Activated CD4-positive, alpha-beta memory T cell treated with anti-CD3 and anti-CD28 coated beads, Interleukin-2, amount 10 ng/mL, durations not matched to agents 7 days and 5 days (primary cell): ENCODE results near the gene CACNG6. TPM values are rescaled to one million over a fixed set of nuclear protein-coding genes. Genes with fewer than 3 reads are reported as not detected.
A peak's percentile ranks its signal among the peaks of the same experiment; 100 is the strongest.

Source experiments
- CTCF ChIA-PET: fragments of 350-600 bp; sonication (Branson Sonifier 250); formaldehyde crosslinking; loops from one replicate; lab custom pipeline; 2021; ENCODE audit warnings: antibody characterized with exemption, inconsistent platforms; lab: Charles Lee
- POLR2A ChIA-PET: fragments of 350-600 bp; sonication (Branson Sonifier 250); formaldehyde crosslinking; loops from one replicate; lab custom pipeline; 2021; ENCODE audit warnings: antibody characterized with exemption; lab: Charles Lee
- DNase-seq: peaks from one replicate; pipeline ENCODE4 v3.0.0-alpha.2; 2020
- H3K27ac Mint-ChIP-seq: one replicate; pipeline ENCODE4 v1.8.0; 2021; ENCODE audit warnings: mild to moderate bottlenecking, mixed read lengths
- H3K27me3 Mint-ChIP-seq: one replicate; pipeline ENCODE4 v1.8.0; 2021; ENCODE audit warnings: mixed read lengths
- H3K36me3 Mint-ChIP-seq: one replicate; pipeline ENCODE4 v1.8.0; 2021; ENCODE audit warnings: low read depth, mixed read lengths
- H3K4me1 Mint-ChIP-seq: one replicate; pipeline ENCODE4 v1.8.0; 2021; ENCODE audit warnings: mixed read lengths
- H3K4me3 Mint-ChIP-seq: one replicate; pipeline ENCODE4 v1.8.0; 2021; ENCODE audit warnings: mild to moderate bottlenecking, mixed read lengths
- H3K9me3 Mint-ChIP-seq: one replicate; pipeline ENCODE4 v1.8.0; 2021; ENCODE audit warnings: mixed read lengths
- total RNA-seq, 2 experiments: library from RNA; stranded (reverse); gene quantifications; one replicate each; pipeline ENCODE4 v1.2.3, GENCODE V29; 2021

CACNG6 gene
- total RNA-seq, 2 experiments from 2014 or later = not detected

DNA sequence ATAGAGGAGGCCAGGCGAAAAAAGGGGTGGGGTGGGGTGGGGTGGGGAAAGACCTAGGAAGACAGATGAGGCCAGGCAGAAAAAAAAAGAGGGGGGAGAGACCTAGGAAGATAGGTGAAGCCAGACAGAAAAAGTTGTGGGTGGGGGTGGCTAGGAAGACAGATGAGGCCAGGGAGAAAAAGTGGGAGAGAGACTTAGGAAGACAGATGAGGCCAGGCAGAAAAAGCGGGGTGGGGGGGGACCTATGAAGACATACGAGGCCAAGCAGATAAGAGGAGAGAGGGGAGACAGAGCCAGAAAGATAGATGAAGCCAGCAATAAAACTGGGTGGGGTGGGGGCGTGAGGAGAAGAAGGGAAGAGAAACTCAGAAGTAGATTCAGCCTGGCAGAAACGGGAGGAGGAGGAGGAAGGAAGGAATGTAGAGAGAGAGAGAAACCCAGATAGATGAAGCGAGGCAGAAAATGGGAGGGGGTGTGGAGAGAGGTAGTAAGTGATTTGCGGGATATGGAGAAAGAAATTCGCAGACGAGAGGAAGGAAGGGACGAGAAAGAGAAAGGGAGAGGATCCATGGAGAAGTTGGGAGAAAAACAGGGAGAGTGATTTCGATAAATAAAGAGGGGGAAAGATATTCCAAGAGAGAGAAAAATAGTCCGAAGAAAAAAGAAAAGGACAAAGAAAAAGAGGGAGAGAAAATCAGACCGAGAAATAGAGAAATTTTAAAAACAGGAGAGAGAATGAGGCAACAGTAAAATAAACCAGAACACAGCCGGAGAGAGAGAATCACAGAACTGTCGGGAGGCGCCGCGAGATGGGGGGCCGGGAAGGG, 12.2 kb upstream of the CACNG6 start:
- Mint-ChIP-seq H3K9me3 (peaks cover 6% of the 10 kb centered on the region), H3K4me3 (peak overlapping the region; percentile 44), H3K27ac (no peak overlapping the region), H3K36me3 (peaks cover 22% of the 10 kb centered on the region), H3K27me3 (peaks cover 42% of the 10 kb centered on the region), H3K4me1 (peaks cover 25% of the 10 kb centered on the region)
- DNase-seq = no peak
- ChIA-PET POLR2A (no interaction called here), CTCF (no interaction called here)

DNA sequence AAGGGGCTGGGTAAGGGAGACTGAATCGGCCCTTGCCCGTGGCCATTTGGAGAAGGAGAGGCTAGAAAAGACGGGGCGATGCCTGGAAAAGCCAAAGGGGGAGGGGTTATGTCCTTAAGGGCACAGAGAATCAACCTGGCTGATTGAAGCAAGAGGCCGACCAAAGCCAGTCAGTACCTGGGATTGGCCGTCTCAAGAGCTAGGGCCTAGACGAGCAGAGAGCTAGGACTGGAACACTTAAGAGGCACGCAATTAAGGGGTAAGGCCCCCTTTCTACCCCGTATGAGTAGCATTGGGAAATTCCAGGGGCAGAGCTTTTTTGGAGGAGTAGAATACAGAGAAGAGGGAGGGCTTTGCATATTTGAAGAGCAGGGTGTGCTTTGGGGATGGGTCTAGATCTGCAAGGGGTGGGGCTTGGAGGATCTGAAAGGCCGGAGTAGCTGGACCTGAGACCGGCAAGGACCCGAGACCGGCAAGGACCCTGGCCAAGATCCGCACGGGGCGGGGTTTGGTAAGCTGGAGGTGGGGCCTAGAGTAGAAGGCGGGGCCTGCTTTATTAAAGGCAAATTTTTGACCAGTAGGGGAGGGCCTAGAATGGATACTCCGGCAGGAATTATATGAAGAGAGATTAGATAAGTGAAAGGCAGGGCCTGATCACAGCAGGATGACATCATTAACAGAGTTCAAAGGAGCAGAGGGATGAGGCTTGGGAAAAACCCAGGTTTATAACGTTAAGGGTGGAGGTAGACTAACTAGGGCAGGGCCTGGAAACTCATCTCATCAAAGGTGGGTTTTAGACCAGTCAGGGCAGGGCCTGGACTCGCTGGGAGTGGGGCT, 10.7 kb upstream of the CACNG6 start:
- Mint-ChIP-seq H3K27me3 (peaks cover 42% of the 10 kb centered on the region), H3K4me1 (peaks cover 25% of the 10 kb centered on the region), H3K9me3 (peaks cover 6% of the 10 kb centered on the region), H3K36me3 (peaks cover 22% of the 10 kb centered on the region), H3K4me3 (no peak overlapping the region), H3K27ac (no peak overlapping the region)
- ChIA-PET CTCF (interaction anchor here (1.6 kb wide), 1 partner anchor 43 kb away, joined by 8 read pairs; no protein-coding TSS in a partner anchor), POLR2A (no interaction called here)
- DNase-seq = no peak

DNA sequence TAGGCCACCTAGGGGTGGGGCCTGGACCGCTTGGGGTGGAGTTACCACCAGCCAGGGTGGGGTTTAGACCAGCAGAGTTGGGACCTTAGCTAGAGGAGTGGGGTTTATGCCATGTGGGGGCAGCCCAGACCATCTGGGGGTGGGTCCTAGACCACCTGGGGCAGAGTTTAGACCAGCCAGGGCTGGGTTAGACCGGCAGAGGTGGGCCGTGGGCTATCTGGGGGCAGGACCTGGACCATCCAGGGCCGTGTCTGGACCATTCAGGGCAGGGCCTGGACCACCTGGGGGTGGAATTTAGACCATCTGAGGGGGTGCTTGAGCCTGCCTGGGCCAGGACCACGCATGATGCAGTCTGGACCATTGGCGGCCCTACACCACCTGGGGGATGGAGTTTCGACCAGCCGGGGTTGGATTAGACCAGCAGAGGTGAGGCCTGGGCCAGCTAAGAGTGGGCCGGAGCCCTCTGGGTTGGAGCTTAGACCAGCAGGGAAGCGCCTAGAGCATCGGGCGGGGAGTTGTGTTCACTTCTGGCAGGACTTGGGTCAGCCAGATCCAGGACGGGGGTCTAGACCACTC, 10.0 kb upstream of the CACNG6 start:
- DNase-seq = no peak
- peaks cover 42% of the 10 kb centered on the region for H3K27me3 Mint-ChIP-seq
- CTCF ChIA-PET = interaction anchor here (1.6 kb wide), 1 partner anchor 42 kb away, joined by 8 read pairs; no protein-coding TSS in a partner anchor
- POLR2A ChIA-PET = no interaction called here
- H3K36me3 Mint-ChIP-seq = peaks cover 22% of the 10 kb centered on the region
- peaks cover 6% of the 10 kb centered on the region for H3K9me3 Mint-ChIP-seq
- H3K4me3 Mint-ChIP-seq = peak overlapping the region; percentile 24
- no peak overlapping the region for H3K27ac Mint-ChIP-seq
- peaks cover 25% of the 10 kb centered on the region for H3K4me1 Mint-ChIP-seq

DNA sequence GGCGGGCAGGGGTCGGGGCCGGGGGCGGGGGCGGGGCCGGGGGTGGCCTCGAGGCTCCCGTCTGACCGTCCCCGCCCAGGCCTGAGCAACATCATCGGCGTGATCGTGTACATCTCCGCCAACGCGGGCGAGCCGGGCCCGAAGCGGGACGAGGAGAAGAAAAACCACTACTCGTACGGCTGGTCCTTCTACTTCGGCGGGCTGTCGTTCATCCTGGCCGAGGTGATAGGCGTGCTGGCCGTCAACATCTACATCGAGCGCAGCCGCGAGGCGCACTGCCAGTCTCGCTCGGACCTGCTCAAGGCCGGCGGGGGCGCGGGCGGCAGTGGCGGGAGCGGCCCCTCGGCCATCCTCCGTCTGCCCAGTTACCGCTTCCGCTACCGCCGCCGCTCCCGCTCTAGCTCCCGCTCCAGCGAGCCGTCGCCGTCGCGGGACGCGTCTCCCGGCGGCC, 9.4 kb upstream of the CACNG6 start:
- Mint-ChIP-seq H3K4me1 (peaks cover 25% of the 10 kb centered on the region), H3K9me3 (peaks cover 6% of the 10 kb centered on the region), H3K27me3 (peaks cover 39% of the 10 kb centered on the region), H3K4me3 (no peak overlapping the region), H3K36me3 (peaks cover 22% of the 10 kb centered on the region), H3K27ac (no peak overlapping the region)
- DNase-seq = no peak
- CTCF ChIA-PET = no interaction called here
- POLR2A ChIA-PET = no interaction called here

DNA sequence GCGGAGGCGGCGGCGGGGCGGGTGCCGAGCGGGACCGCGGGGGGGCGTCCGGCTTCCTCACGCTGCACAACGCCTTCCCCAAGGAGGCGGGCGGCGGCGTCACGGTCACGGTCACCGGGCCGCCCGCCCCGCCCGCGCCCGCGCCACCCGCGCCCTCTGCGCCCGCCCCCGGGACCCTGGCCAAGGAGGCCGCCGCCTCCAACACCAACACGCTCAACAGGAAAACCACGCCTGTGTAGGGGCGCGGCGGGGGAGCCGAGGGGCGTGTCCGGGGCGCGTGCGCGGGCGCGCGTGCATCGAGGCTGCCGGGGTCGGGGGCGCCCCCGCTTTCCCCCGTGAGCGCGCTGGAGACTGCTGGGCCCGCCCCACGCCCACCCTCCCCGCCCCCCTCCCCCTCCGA, 8.8 kb upstream of the CACNG6 start:
- no peak overlapping the region for H3K4me3 Mint-ChIP-seq
- DNase-seq = no peak

DNA sequence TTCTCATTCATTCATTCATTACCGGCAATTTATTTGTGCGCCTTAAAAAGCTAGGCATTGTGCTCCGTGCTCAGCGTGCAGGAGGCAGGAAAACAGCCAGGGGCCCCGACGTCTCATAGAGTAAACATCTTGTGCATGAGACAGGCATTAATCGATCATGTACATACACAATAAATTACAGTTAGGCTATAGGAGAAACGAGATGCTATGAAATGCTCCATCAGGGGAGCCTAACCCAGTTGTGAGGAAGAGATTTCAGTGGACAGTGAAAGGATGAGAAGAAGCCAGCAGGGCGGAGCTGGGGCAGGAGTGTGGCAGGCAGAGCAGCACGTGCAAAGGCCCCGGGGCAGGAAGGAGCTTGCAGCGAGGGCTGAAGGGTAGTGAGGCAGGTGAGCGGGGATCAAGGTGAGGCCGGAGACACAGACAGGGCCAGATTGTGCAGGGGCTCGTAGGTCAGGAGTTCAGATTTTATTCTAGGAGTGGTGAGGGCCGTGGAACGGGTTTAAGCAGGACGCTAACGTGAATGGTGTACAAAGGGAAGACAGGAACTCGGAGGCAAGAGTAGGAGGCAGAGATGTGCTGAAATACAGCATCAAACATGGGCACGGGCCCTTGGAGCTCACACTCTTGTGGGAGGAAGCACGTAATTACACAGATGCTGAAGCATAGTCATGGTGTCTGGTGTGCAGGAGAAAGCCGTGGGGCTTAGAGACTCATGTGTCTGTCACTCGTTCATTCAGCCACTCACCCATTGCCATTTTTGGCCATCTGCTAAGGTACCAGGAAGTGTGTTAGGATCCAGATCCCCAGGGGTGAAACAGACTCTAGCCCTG, 7.8 kb upstream of the CACNG6 start:
- H3K4me1 Mint-ChIP-seq = peaks cover 17% of the 10 kb centered on the region
- ChIA-PET CTCF (no interaction called here), POLR2A (no interaction called here)
- no peak for DNase-seq
- H3K36me3 Mint-ChIP-seq = peaks cover 16% of the 10 kb centered on the region
- peaks cover 30% of the 10 kb centered on the region for H3K27me3 Mint-ChIP-seq
- H3K27ac Mint-ChIP-seq = no peak overlapping the region
- H3K9me3 Mint-ChIP-seq = peaks cover 6% of the 10 kb centered on the region
- H3K4me3 Mint-ChIP-seq = no peak overlapping the region

More for the DNA sequence above, 8.8 kb upstream of the CACNG6 start:
- ChIA-PET POLR2A (no interaction called here), CTCF (no interaction called here)
- Mint-ChIP-seq H3K9me3 (peaks cover 6% of the 10 kb centered on the region), H3K4me1 (peaks cover 22% of the 10 kb centered on the region), H3K36me3 (peaks cover 20% of the 10 kb centered on the region), H3K27ac (no peak overlapping the region), H3K27me3 (peaks cover 35% of the 10 kb centered on the region)

DNA sequence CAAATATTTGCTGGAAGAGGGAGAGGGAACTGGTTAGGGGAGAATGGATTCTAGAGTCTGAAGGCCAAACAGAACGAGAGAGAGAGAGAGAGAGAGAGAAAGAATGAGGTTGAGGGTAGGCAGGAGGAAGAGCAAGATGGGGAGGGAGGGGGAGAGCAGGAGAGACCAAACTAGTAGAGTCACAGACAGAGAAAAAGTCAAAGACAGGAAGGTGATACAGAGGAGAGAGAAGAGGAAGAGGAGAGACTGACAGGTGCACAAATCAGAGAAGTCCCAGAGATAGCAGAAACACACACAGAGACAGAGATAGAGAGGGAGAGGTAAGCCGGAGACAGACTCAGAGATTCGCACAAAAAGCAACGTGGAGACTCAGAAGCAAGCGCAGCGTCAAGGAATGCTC, 5.6 kb upstream of the CACNG6 start:
- peaks cover 3% of the 10 kb centered on the region for H3K36me3 Mint-ChIP-seq
- POLR2A ChIA-PET = no interaction called here
- peaks cover 17% of the 10 kb centered on the region for H3K27me3 Mint-ChIP-seq
- DNase-seq = no peak
- no peak overlapping the region for H3K4me3 Mint-ChIP-seq
- CTCF ChIA-PET = no interaction called here
- no peak overlapping the region for H3K27ac Mint-ChIP-seq
- H3K4me1 Mint-ChIP-seq = peaks cover 4% of the 10 kb centered on the region
- H3K9me3 Mint-ChIP-seq = no peaks in the 10 kb centered on the region

DNA sequence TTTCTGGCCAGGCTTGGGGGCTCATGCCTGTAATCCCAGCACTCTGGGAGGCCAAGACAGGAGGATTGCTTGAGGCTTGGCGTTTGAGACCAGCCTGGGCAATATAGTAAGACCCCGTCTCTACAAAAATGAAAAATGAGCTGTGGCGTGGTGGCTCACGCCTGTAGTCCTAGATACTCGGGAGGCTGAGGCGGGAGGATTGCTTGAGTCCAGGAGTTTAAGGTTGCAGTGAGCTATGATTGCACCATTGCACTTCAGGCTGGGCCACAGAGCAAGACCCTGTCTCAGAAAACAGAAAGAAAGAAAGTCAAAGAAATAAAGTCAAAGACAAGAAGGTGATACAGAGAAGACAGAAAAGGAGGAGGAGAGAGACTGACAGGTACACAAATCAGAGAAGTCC, 2.5 kb upstream of the CACNG6 start:
- Mint-ChIP-seq H3K27ac (no peak overlapping the region), H3K4me3 (no peak overlapping the region), H3K36me3 (no peaks in the 10 kb centered on the region), H3K27me3 (peaks cover 24% of the 10 kb centered on the region), H3K4me1 (no peaks in the 10 kb centered on the region), H3K9me3 (no peaks in the 10 kb centered on the region)
- POLR2A ChIA-PET = no interaction called here
- CTCF ChIA-PET = no interaction called here
- DNase-seq = no peak

DNA sequence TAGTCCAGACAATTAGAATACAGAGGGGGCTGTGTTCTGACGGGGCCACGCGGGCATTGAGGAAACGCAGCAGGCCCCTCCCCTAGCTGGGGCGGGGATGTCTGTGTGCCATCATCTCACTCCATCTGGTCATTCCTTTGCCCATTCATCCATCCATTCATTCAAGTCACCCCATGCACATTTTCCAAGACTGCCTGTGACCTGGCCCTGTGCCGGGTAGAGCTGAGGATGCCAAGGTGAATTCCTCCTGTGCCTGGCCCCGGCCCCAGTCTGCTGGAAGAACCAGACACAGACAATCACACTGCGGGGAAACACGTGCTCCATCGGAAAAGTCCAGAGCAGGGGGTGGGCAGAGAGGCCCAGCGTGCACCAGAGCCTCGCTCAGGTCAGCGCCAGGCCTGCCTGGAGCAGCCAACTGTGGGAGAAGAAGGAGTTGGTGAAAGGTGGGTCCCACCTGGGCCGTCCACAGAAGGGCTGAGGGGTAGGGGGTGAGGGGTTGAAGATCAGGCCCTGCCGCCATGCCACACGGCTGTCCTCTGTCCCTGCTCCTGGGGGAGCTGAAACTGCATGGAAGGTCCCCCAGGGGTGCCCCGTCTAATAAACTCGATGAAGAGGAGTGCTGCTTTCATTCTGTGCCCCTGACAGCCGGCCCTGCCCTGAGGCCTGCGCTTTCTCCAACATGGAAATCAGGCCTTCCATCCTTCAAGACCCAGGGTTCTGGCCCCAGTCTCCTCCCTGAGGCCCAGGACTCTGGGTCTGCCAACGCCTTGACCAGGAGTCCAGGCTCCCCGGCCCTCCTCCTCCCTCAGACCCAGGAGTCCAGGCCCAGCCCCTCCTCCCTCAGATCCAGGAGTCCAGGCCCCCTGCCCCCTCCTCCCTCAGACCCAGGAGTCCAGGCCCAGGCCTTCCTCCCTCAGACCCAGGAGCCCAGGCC, 1.6 kb upstream of the CACNG6 start:
- Mint-ChIP-seq H3K36me3 (no peaks in the 10 kb centered on the region), H3K4me3 (no peak overlapping the region), H3K9me3 (no peaks in the 10 kb centered on the region), H3K27ac (no peak overlapping the region), H3K4me1 (no peaks in the 10 kb centered on the region), H3K27me3 (peaks cover 33% of the 10 kb centered on the region)
- no peak for DNase-seq
- ChIA-PET POLR2A (no interaction called here), CTCF (no interaction called here)

DNA sequence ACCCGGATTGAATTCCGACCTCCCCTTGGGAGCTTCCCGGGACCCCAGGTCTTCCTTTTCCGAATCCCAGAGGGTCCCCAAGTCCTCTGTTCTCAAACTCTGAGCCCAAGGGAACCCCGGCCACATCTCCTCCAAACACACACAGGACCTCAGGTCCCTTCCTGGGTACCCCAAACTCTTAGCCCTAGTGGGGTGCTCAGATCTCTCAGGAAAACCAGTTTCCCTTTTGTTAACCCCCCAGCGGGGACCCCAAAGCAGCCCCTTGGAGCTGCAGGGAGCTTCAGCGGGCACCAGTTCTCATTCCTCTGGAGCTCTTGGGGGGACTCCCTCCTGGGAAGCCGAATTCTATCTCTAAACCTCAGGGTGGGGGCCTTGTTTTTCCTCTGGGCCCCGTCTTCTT, 774 bp downstream of the CACNG6 start:
- H3K36me3 Mint-ChIP-seq = no peaks in the 10 kb centered on the region
- no peaks in the 10 kb centered on the region for H3K4me1 Mint-ChIP-seq
- ChIA-PET CTCF (no interaction called here), POLR2A (no interaction called here)
- H3K27ac Mint-ChIP-seq = no peak overlapping the region
- H3K9me3 Mint-ChIP-seq = no peaks in the 10 kb centered on the region
- H3K4me3 Mint-ChIP-seq = no peak overlapping the region
- no peak for DNase-seq
- H3K27me3 Mint-ChIP-seq = peaks cover 43% of the 10 kb centered on the region

DNA sequence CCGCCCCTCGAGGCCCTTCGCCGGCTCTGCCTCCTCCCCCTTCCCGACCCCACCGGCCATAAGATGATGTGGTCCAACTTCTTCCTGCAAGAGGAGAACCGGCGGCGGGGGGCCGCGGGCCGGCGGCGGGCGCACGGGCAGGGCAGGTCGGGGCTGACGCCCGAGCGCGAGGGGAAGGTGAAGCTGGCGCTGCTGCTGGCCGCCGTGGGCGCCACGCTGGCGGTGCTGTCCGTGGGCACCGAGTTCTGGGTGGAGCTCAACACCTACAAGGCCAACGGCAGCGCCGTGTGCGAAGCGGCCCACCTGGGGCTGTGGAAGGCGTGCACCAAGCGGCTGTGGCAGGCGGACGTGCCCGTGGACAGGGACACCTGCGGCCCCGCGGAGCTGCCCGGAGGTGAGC, 1.4 kb downstream of the CACNG6 start:
- POLR2A ChIA-PET = no interaction called here
- H3K36me3 Mint-ChIP-seq = no peaks in the 10 kb centered on the region
- H3K9me3 Mint-ChIP-seq = no peaks in the 10 kb centered on the region
- CTCF ChIA-PET = no interaction called here
- H3K4me1 Mint-ChIP-seq = no peaks in the 10 kb centered on the region
- no peak for DNase-seq
- no peak overlapping the region for H3K27ac Mint-ChIP-seq
- H3K27me3 Mint-ChIP-seq = peaks cover 43% of the 10 kb centered on the region
- no peak overlapping the region for H3K4me3 Mint-ChIP-seq

DNA sequence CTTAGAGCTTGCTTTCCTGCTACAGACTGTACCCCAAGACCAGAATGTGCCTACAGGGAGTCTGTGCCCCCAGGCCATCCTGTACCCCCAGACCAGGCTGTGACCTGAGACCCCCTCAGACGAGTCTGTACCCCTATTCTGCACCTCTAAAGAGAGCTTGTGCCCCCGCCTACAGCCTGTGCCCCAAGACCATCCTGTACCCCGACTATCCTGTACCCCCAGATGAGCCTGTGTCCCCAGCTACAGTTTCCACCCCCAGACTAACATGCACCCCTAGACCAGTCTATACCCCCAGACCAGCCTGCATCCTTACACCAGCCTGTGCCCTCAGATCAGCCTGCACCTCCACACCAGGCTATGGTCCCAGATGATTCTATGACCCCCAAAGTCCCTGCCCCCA, 2.0 kb downstream of the CACNG6 start:
- H3K27me3 Mint-ChIP-seq = peaks cover 43% of the 10 kb centered on the region
- POLR2A ChIA-PET = no interaction called here
- no peaks in the 10 kb centered on the region for H3K9me3 Mint-ChIP-seq
- DNase-seq = no peak
- H3K36me3 Mint-ChIP-seq = no peaks in the 10 kb centered on the region
- CTCF ChIA-PET = no interaction called here
- H3K27ac Mint-ChIP-seq = no peak overlapping the region
- H3K4me3 Mint-ChIP-seq = no peak overlapping the region
- no peaks in the 10 kb centered on the region for H3K4me1 Mint-ChIP-seq
